UCSD-AML1 (cell line): Measurements from ENCODE around the gene HNRNPCL1.
"Not testable (repeated sequence)": the region's sequence is repeated elsewhere in the genome, so short reads cannot be mapped to it uniquely, and the experiment has no call there.

ENCODE experiments used
- DNase-seq: peaks from one replicate; lab custom pipeline; 2025; ENCODE audit not compliant: unreplicated experiment; lab: John Stamatoyannopoulos, UW

HNRNPCL1 gene

DNA sequence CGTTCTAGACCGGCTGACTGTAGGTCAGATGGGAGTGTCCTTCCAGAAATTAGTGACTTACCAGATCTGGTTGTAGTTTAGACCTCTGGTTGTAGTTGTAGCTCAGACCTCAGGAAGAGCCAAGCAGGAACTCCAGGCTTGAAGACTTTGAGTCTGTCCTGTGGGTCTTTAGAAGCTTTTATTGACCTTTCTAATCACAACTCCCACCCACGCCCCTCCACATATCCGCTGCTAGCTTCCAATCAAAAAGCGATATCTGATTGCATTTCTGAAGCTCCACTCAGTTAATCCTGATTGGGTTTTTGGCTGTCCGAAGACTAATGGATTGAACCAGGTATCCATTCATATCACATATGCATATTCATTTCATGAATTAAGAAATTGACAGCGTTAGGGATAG is at the start of gene HNRNPCL1:
HNRNPCL1 (minus strand) TSS at position 101 of the 400 bp plus-strand sequence. CDS start 431 bp downstream, outside the sequence.
- not testable (repeated sequence) for DNase-seq

DNA sequence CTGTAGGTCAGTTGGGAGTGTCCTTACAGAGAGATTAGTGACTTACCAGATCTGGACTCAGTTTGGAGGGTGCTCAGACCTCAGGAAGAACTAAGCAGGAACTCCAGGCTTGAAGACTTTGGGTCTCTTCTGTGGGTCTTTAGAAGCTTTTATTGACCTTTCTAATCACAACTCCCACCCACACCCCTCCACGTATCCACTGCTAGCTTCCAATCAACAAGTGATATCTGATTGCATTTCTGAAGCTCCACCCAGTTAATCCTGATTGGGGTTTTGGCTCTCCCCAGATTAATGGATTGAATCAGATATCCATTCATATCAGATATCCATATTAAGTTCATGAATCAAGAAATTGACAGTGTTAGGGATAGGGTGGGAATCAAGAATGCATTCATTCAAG is 49.6 kb upstream of the HNRNPCL1 start, which contains the start of gene PRAMEF10:
PRAMEF10 (minus strand) TSS at position 101 of the 400 bp plus-strand sequence. CDS start 2,423 bp downstream, outside the sequence.
- DNase-seq: not testable (repeated sequence)

DNA sequence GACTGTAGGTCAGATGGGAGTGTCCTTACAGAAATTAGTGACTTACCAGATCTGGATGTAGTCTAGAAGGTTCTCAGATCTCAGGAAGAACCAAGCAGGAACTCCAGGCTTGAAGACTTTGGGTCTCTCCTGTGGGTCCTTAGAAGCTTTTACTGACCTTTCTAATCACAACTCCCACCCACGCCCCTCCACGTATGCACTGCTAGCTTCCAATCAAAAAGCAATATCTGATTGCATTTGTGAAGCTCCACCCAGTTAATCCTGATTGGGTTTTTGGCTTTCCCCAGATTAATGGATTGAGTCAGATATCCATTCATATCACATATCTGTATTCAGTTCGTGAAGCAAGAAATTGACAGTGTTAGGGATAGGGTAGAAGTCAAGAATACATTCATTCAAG is 37.6 kb upstream of the HNRNPCL1 start, which contains the start of gene PRAMEF4:
PRAMEF4 (minus strand) TSS at position 101 of the 400 bp plus-strand sequence. CDS start 2,807 bp downstream, outside the sequence.
- not testable (repeated sequence) for DNase-seq

DNA sequence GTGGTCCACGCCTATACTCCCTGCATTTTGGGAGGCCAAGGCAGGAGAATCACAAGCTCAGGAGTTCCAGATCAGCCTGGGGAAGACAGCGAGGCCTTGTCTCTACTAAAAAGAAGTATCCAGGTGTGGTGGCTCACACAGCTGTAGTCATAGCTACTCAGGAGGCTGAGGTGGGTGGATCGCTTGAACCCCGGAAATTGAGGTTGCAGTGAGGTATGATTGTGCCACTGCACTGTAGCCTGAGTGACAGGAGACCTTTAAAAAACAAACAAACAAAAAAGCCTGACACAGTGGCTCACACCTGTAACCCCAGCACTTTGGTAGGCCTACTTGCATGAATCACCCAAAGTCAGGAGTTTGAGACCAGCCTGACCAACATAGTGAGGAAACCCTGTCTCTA is 29.9 kb upstream of the HNRNPCL1 start:
- not testable (repeated sequence) for DNase-seq

DNA sequence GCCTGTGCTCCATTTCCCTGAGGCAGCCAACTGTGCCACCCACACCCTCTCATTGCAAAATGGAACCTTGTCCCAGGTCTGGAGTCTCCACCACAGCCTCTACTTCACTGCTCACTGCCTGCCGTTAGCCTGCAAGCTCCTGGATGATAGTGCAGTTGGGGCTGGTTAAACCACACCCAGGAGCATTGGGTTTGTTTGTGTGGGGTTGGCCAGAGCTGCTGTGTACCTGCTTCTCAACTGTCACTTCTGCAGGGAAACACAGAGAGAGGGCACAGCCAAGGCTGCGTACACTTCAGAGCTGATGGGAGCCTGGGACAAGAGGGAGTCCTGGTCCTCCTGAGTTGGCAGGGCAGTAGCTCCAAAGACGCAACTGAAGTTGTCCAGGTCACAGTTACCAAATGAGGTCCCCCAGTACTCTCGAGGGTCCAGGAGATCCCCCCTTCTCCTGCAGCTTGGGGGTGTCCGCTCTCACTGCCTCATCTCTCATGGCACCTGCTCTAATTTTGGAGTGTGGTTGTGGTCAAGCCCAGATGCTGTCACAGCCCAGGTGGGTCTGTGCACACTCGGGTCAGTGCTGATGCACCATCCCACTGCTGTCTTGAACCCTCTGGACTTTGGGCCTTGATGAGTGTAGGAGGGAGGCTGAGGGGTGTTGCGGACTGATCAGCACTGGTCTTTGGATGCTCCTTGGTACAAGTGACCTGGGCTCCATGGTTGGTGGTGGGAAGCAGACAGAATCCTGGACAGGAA is 14.8 kb upstream of the HNRNPCL1 start:
- DNase-seq: not testable (repeated sequence)

DNA sequence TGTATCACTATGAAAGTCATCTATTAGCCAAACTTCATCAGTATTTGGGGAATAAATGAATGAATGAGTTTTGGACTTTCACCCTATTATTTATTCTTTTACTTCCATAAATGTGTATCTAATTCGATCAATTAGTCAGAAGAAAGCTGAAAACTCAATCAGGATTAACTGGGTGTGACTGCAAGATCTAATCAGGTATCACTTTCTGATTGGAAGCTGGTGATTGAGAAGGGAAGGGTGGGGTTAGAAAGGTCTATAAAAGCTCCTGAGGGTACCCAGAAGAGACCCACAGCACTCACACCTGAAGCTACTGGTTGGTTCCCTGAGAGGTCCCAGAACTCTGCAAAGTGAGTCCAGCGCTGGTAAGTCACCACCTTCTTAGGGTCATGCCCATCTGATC is 8.3 kb upstream of the HNRNPCL1 start, which contains the start of gene PRAMEF2:
PRAMEF2 (plus strand) TSS at position 301 of the 400 bp plus-strand sequence. CDS start 1,924 bp downstream, outside the sequence.
- DNase-seq: not testable (repeated sequence)

DNA sequence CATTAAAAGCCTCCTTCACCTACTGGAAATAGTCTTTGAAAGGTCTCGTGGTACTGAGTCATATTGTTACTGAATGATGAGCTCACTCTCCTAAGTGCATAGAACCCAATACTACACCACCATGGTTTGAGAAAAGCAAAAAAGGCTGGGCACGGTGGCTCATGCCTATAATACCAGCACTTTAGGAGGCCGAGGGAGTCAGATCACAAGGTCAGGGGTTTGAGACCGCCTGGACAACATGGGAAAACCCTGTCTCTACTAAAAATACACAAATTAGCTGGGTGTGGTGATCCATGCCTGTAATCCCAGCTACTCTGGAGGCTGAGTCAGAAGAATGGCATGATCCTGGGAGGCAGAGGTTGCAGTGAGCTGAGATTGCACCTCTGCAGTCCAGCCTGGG is 3.3 kb upstream of the HNRNPCL1 start:
- DNase-seq: no peak

DNA sequence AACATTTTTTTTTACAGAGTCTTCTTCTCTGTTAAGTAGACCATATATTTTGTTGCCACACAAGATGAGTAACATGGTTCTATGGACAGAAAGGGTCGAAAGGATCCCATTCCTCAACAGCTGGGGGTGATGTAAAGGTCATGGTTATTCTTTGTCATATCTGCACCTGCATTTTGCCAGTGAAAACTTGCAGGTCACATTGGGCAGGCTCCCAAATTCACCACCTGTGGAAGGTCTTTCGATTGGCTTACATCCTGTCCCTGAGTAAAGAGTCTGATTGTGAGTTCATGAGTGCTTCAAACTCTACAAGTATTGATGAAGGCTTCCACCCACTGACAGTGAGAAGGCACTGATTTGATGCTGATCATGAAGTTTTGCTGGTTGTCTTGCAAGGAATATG is 15.3 kb downstream of the HNRNPCL1 start:
- DNase-seq: not testable (repeated sequence)

DNA sequence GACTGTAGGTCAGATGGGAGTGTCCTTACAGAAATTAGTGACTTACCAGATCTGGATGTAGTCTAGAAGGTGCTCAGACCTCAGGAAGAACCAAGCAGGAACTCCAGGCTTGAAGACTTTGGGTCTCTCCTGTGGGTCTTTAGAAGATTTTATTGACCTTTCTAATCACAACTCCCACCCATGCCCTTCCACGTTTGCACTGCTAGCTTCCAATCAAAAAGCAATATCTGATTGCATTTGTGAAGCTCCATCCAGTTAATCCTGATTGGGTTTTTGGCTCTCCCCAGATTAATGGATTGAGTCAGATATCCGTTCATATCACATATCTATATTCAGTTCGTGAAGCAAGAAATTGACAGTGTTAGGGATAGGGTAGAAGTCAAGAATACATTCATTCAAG is 17.2 kb downstream of the HNRNPCL1 start, which contains the start of gene PRAMEF11:
PRAMEF11 (minus strand) TSS at position 101 of the 400 bp plus-strand sequence. CDS start 2,621 bp downstream, outside the sequence.
- not testable (repeated sequence) for DNase-seq

DNA sequence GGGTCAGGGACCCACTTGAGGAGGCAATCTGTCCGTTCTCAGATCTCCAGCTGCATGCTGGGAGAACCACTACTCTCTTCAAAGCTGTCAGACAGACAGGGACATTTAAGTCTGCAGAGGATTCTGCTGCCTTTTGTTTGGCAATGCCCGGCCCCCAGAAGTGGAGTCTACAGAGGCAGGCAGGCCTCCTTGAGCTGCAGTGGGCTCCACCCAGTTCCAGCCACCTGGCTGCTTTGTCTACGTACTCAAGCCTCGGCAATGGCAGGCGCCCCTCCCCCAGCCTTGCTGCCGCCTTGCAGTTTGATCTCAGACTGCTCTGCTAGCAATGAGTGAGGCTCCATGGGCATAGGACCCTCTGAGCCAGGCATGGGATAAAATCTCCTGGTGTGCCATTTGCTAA is 29.5 kb downstream of the HNRNPCL1 start:
- not testable (repeated sequence) for DNase-seq

DNA sequence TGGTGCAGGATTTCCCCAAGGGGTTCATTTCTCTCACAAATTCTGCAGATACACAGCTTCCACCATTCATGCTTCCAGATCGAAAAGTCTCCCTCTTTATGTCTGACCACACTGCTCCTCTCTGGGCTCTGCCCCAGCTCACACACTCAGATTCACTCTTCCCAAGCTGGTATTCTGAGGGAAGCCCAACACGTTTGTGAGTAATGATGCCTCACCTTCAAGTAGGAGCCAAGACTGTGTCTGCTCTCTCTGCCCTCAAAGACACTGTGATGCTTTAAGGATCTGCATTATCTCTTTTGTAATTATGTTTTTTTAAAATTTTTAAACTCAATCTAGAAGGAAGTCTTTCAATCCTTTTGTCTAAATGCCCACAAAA is 37.1 kb downstream of the HNRNPCL1 start:
- no peak for DNase-seq

DNA sequence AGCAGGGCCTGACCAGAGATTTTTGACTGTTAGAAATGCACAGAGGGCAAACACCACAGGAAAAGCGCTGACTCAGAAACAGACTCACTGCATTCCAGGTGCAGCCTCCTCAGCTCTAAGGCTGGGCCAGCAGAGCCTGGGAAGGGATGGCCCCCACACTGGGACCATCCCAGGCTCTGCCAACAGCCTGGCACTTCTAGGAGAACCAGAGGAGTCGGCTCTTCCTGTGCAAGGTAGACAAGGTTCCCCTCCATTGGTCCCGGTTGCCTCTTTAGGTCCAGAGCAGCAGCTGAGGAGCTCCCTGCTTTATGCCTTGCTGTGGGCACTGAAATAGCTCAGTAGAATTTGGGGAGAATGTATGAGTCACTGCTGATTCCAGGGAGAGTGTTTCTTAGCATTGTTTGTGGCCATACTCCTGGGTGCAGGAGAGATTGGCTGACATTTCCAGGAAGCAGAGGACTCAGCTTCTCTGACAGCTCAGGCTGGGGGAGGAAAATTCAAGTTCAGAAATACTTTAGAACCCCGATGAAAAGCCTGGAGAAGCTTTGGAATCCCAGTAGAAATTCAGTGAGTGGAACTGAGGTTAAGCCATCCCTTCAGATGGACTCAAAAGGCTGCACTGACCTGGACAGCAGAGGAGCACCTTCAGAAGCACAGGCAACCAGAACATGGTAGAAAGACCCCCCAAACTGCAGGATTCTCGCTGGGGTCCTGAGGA is 37.7 kb downstream of the HNRNPCL1 start:
- no peak for DNase-seq

DNA sequence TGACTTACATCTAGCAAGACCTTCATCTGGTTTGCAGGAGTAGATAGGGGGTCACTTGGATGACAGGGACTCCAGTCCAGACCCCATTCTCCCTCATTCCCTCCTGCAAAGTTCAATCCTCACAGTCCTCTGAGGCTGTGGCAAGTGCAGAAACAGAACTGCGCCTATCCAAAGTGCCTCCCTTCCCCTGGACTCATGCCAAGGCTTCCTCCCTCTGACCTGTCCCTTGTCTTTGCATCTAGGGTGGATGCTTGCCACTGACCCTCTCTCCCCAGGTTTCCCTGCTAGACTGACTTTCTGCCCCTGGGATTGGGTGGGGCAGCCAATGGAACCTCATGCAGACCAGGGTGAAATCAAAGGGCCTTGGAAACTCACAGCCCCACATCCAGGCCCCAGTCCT is 38.6 kb downstream of the HNRNPCL1 start:
- no peak for DNase-seq

DNA sequence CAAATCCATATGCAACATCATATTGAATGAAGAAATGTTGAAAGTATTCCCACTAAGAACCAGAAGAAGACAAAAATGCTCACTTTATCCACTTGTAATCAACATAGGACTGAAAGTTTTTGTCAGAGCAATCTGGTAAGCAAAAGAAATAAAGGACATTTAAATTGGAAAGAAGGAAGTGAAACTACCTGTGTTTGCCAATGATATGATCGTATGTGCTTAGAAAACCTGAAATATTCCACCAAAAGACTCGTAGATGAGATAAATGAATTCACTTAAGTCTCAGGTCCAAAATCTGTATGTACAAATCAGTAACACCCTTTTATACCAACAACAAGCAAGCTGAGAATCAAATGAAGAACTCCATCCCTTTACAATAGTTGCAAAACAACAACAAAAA is 48.8 kb downstream of the HNRNPCL1 start:
- DNase-seq: no peak

DNA sequence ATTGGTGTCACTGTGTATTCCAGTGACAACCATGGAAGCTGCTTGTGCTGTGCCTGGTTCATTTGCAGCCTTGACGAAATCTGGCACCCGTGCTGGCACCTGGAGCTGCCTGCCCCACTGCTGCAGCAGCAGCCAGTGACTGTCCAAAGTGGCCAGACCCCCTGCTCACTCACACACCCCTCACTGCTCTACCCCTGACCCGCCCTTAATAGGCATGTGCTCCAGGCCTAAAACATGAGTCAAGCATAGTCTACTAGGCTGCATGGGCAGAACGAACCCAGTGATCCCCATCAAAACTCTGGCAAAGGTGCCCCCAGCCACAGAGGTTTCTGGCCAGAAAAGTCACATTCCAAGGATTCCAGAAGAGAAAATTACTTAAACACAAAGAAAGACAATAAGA is 49.6 kb downstream of the HNRNPCL1 start:
- no peak for DNase-seq
